ENCODE results near the gene TUBGCP5. TPM values are rescaled to one million over a fixed set of nuclear protein-coding genes. Genes with fewer than 3 reads are reported as not detected.

Gene TUBGCP5
- total RNA-seq, 2 experiments from 2014 or later, result 24.2 to 24.5 TPM

GRCh38 chr15:22963641-22964040 lies 75.7 kb downstream of the TUBGCP5 start:
- ChIA-PET CTCF (no interaction called here), POLR2A (no interaction called here)
- H3K36me3 ChIP-seq (ENCODE audit: insufficient read depth, low read length), result no peaks in the 10 kb centered on the region
- no peak overlapping the region for H3K27ac ChIP-seq (ENCODE audit: low read depth in 1 of 2, low read length in 2 of 2)
- H3K4me1 ChIP-seq (ENCODE audit: insufficient read depth, low read length), result no peaks in the 10 kb centered on the region
- no peak for TF ChIP-seq CTCF (IDR thresholded peaks at IDR 0.05)
- H3K27me3 Mint-ChIP-seq, result no peaks in the 10 kb centered on the region
- no peaks in the 10 kb centered on the region for H3K9me3 Mint-ChIP-seq
- ATAC-seq (ENCODE audit: poor library complexity) (no peak), DNase-seq (no peak)
- H3K36me3 Mint-ChIP-seq (ENCODE audit: low read depth), result no peaks in the 10 kb centered on the region
- H3K4me1 Mint-ChIP-seq (ENCODE audit: low read depth), result no peaks in the 10 kb centered on the region
- H3K27ac Mint-ChIP-seq, result no peak overlapping the region
- H3K9me3 ChIP-seq (ENCODE audit: control insufficient read depth in 1 of 2, insufficient read depth in 1 of 2, low read length in 2 of 2), result peaks cover 0 to 4% of the 10 kb centered on the region in 2 experiments
- intact Hi-C loops (cut with DNase I, micrococcal nuclease), result loop anchor here in 1 of 2 experiments (10.0 kb wide), 1 partner anchor 139 kb away; no protein-coding TSS in a partner anchor
- no peaks in the 10 kb centered on the region for H3K27me3 ChIP-seq (ENCODE audit: control insufficient read depth in 1 of 2, insufficient read depth in 2 of 2, low read length in 2 of 2)
- no peak overlapping the region for H3K4me3 ChIP-seq (ENCODE audit: low read length)
- H3K4me3 Mint-ChIP-seq, result no peak overlapping the region

GRCh38 chr15:22962611-22963010 lies 76.8 kb downstream of the TUBGCP5 start:
- ChIA-PET CTCF (no interaction called here), POLR2A (no interaction called here)
- Mint-ChIP-seq H3K27me3 (no peaks in the 10 kb centered on the region), H3K27ac (no peak overlapping the region), H3K4me1 (ENCODE audit: low read depth) (no peaks in the 10 kb centered on the region), H3K9me3 (no peaks in the 10 kb centered on the region), H3K4me3 (no peak overlapping the region), H3K36me3 (ENCODE audit: low read depth) (no peaks in the 10 kb centered on the region)
- Histone ChIP-seq H3K9me3 (ENCODE audit: control insufficient read depth in 1 of 2, insufficient read depth in 1 of 2, low read length in 2 of 2) (peaks cover 0 to 4% of the 10 kb centered on the region in 2 experiments), H3K4me1 (ENCODE audit: insufficient read depth, low read length) (no peaks in the 10 kb centered on the region), H3K27ac (ENCODE audit: low read depth in 1 of 2, low read length in 2 of 2) (no peak overlapping the region), H3K4me3 (ENCODE audit: low read length) (no peak overlapping the region), H3K27me3 (ENCODE audit: control insufficient read depth in 1 of 2, insufficient read depth in 2 of 2, low read length in 2 of 2) (no peaks in the 10 kb centered on the region), H3K36me3 (ENCODE audit: insufficient read depth, low read length) (no peaks in the 10 kb centered on the region)
- no peak for TF ChIP-seq CTCF (IDR thresholded peaks at IDR 0.05)
- DNase-seq (no peak), ATAC-seq (ENCODE audit: poor library complexity) (no peak)
- intact Hi-C loops (cut with DNase I, micrococcal nuclease), result loop anchor here in 1 of 2 experiments (10.0 kb wide), 1 partner anchor 138 kb away; no protein-coding TSS in a partner anchor

GRCh38 chr15:22961762-22962161 lies 77.6 kb downstream of the TUBGCP5 start:
- H3K4me1 Mint-ChIP-seq (ENCODE audit: low read depth), result no peaks in the 10 kb centered on the region
- H3K27ac ChIP-seq (ENCODE audit: low read depth in 1 of 2, low read length in 2 of 2), result no peak overlapping the region
- H3K4me3 Mint-ChIP-seq, result no peak overlapping the region
- ChIA-PET POLR2A (no interaction called here), CTCF (no interaction called here)
- no peaks in the 10 kb centered on the region for H3K36me3 Mint-ChIP-seq (ENCODE audit: low read depth)
- peaks cover 0 to 4% of the 10 kb centered on the region in 2 experiments for H3K9me3 ChIP-seq (ENCODE audit: control insufficient read depth in 1 of 2, insufficient read depth in 1 of 2, low read length in 2 of 2)
- no peak overlapping the region for H3K4me3 ChIP-seq (ENCODE audit: low read length)
- H3K27me3 Mint-ChIP-seq, result no peaks in the 10 kb centered on the region
- no peaks in the 10 kb centered on the region for H3K36me3 ChIP-seq (ENCODE audit: insufficient read depth, low read length)
- H3K4me1 ChIP-seq (ENCODE audit: insufficient read depth, low read length), result no peaks in the 10 kb centered on the region
- no peak for DNase-seq
- TF ChIP-seq CTCF (IDR thresholded peaks at IDR 0.05), result no peak
- H3K27me3 ChIP-seq (ENCODE audit: control insufficient read depth in 1 of 2, insufficient read depth in 2 of 2, low read length in 2 of 2), result no peaks in the 10 kb centered on the region
- no peaks in the 10 kb centered on the region for H3K9me3 Mint-ChIP-seq
- ATAC-seq (ENCODE audit: poor library complexity), result no peak
- H3K27ac Mint-ChIP-seq, result no peak overlapping the region
- intact Hi-C loops (cut with DNase I, micrococcal nuclease), result loop anchor here in 1 of 2 experiments (10.0 kb wide), 1 partner anchor 137 kb away; no protein-coding TSS in a partner anchor

All from CD4-positive, alpha-beta T cell (primary cell).